ENCODE data around the gene SMARCAL1.
"Not testable (repeated sequence)": the region's sequence is repeated elsewhere in the genome, so short reads cannot be mapped to it uniquely, and the experiment has no call there.

Gene SMARCAL1

GRCh38 chr2:216503159-216503629 lies 90.9 kb downstream of the SMARCAL1 start:
- DNase-seq = no peak

DNA sequence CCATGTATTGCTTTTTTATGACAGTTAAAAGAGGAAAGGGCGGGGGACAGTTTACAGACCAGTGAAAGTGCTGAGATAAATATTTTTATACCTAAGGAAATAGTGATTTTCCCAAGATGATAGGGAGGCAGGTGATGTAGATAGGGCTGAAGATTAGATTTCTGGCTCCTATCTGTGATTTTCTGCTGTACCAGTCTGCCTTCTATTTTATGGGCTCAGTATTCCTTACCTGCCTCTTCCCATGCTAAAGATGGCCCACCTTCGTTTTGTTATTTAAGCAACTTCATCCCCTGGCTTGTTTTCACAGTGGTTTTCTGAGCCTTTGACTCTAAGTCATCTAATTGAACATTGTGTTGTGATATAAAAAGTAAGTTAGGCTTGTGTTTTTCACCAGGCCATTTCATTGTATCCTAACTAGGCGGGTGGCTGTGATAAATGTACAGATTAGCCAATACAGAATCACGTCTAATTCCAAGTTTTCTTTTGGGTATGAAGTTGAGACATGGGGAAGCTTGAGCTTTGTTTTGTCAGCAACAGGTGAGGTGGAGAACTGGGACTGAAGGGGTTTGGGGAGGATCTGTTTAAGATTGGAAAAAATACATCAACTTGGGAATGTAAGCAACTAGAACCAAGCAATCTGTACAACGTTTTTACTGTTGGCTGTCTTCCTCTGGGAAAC lies 91.6 kb downstream of the SMARCAL1 start:
- no peak for DNase-seq

- DNase-seq = no peak
Measured at GRCh38 chr2:216504376-216504762, 92.1 kb downstream of the SMARCAL1 start.

DNA sequence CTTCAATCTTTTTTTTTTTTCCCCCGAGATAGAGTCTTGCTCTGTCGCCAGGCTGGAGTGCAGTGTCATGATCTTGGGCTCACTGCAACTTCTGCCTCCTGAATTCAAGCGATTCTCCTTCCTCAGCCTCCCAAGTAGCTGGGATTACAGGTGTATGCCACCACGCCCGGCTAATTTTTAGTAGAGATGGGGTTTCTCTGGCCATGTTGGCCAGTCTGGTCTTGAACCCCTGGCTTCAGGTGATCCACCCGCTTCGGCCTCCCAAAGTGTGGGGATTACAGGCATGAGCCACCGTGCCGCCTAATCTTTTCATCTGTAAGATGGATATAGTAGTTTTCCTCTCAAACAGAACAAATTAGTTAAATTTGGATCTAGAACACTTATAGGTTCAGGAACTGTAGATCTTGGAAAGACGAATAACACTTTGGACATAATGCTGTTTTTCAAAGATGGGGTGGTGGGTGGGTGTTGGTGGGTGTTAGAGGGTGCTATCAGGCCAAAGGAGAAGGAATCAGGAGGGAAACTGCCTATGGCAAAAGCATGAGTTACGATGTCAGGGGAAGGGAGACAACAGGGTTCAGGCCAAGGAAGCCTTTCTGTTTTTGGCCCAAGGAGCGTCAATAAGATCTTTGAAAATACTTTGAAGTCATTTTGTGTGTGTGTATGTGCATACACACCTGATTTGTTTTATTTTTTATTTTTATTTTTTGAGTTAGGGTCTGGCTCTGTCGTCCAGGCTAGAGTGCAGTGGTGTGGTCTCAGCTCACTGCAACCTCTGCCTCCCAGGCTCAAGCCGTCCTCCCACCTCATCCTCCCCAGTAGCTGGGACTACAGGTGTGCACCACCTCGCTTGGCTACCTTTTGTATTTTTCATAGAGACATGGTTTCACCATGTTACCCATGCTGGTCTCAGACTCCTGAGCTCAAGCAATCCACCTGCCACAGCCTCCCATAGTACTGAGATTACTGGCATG lies 93.1 kb downstream of the SMARCAL1 start:
- no peak for DNase-seq

DNA sequence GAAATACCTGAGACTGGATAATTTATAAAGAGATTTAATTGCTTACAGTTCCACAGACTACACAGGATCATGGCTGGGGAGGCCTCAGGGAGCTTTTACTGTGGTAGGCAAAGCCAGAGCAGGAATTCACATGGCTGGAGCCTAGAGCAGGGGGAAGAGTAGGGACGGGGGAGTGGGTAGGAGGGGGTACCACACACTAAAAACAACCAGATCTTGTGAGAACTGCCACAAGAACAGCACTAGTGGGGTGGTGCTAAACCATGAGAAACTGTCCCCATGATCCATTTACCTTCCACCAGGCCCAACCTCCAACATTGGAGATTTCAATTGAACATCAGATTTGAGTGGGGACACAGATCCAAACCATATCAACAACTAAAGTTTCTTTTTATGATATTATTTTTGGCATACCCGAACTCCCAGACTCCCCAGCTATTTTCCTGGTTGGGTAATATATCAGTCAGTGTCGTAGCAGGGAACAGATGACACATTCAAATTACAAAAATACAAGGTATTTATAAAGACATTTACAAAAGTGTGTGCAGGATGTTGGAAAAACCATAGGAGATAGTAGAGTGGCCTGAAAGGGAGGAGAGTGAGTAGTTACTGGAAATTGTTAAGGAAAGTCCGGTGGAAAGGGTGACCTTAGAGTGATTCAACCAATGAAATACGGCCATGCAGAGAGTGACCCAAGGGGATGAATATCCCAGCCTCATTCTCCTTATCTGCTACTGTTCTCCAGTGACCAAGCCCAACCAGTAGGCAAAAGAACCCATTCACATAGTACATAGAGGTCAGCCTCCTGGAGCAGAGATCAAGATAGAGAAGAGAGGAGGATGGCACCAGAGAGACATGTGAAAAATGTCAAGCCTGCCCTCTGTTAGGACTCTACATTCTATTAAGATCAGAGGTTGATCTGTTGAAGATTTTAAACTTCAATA lies 95.2 kb downstream of the SMARCAL1 start:
- DNase-seq = no peak

DNA sequence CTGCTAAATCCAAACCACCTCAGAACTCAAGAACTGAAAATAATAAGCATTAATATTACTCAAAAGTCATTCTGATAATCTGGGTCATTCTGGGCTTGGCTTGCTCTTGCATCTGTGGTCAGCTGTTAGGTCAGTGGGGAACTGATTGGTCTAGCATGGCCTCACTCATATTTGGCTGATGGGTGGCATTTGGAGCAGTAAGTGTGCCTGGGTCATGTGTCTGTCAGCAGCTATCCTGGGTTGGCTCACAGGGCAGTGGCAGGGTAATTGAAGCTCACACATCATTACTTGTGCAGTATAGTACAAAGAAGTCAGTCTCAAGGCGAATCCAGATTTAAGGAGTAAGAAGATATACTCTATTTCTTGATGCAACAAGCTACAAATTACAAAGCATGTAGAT lies 95.9 kb downstream of the SMARCAL1 start:
- DNase-seq = no peak

GRCh38 chr2:216516730-216517350 lies 104.6 kb downstream of the SMARCAL1 start:
- DNase-seq = peak; percentile 10

GRCh38 chr2:216517447-216518225 lies 105.4 kb downstream of the SMARCAL1 start:
- no peak for DNase-seq

GRCh38 chr2:216518566-216519119 lies 106.4 kb downstream of the SMARCAL1 start:
- DNase-seq = not testable (repeated sequence)

GRCh38 chr2:216519154-216519762 lies 107.0 kb downstream of the SMARCAL1 start:
- DNase-seq = peak; percentile 57

DNA sequence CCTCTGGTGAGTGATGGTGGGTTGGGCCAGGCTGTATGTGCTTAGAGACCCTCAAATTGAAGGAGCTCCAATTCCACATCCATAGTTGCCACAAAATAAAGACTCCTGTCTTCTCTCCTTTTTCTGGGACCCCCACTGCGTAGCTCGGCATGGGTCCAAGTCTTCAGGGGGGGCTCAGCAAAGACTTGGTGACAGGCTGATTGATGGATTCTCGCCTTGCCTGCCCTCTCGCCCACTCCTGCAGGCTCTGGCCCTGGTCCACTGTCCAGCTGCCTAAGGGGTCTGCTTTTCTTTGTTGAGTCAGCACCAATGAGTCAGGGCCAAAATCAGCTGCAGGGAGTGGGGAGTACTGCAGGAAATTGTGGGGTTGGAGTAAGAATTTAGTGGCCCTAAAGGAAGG lies 107.8 kb downstream of the SMARCAL1 start:
- DNase-seq = no peak

- DNase-seq = no peak
Measured at GRCh38 chr2:216522892-216523502, 110.7 kb downstream of the SMARCAL1 start.

DNA sequence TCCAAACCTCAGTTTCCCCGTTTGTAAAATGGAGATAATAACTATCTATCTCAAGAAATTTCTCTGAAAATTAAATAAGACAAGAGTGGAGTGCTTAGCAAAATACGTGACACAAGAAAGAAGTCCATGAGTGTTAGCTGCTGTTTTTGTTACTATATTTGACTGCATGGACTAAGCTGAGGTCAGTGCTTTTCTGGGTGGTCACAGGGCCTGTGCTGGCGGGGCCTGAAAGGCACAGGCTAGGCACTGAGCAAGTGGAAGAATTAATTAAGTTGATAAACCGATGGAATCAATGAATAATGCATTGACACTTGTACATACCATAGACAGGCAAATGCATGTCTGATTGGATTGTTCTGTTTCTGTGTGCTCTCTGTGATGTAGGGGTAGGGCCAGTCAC lies 113.7 kb downstream of the SMARCAL1 start:
- DNase-seq = no peak

- DNase-seq = no peak
Measured at GRCh38 chr2:216526939-216527338, 114.7 kb downstream of the SMARCAL1 start.

DNA sequence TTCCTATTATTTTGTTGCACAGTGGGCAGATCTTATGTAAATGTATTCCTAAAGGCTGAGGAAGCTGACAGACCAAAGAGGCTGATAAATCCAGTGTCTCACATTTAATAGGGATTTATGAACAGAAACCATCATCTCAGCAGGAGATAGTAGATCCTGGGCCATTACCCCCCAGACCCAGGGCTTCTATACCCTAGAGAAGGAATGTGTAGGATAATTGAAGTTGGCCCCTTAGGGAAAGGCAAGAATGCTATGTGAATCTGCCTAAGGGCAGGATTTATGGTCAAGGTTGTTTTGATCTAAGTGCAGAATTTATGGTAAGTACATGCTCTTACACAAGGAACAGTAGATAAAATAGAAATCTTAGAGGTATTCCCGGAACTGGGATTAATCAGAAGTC lies 115.3 kb downstream of the SMARCAL1 start:
- DNase-seq = no peak

DNA sequence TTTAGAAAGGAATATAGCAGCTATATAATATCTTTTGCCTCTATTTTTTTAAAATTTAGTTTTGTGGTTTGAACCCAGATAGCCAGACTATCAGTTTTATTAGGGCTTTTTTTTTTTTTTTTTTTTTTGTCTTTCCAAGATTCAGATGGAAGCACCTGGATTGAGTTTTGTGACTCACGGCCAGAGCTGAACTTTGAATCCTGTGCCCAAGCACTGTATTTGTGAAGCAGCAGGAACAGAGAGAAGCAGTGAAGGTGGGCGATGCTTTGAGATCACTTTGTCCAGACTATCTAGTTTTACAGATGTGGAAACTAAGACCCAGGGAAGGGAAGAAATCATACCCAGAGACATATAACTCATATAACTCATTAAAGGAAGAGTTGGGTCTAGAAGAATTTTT lies 120.3 kb downstream of the SMARCAL1 start:
- DNase-seq = no peak
